Hepatocyte (in vitro differentiated cells): ENCODE results near the gene FAM149B1. TPM values are rescaled to one million over a fixed set of nuclear protein-coding genes. Genes with fewer than 3 reads are reported as not detected.

Experiments used
- DNase-seq: peaks from one replicate; pipeline ENCODE4 v3.0.0-alpha.2; 2016; ENCODE audit warnings: low spot score
- H2AFZ ChIP-seq: fragments of 200-600 bp; sonication (generic); 2 replicates; pipeline ENCODE4 v1.6.0; 2016; ENCODE audit warnings: antibody characterized with exemption, mild to moderate bottlenecking
- H3K27ac ChIP-seq: fragments of 200-600 bp; sonication (generic); 2 replicates; pipeline ENCODE4 v1.5.1; 2016; ENCODE audit warnings: mild to moderate bottlenecking
- H3K27me3 ChIP-seq: fragments of 200-600 bp; sonication (generic); 2 replicates; pipeline ENCODE4 v1.6.1; 2016
- H3K36me3 ChIP-seq: fragments of 200-600 bp; sonication (generic); replicated peaks from 2 replicates; pipeline ENCODE4 v1.5.1; 2016; ENCODE audit warnings: low read depth; ENCODE audit not compliant: insufficient read depth
- H3K4me1 ChIP-seq: fragments of 200-600 bp; sonication (generic); 2 replicates; pipeline ENCODE4 v1.5.1; 2016; ENCODE audit warnings: mild to moderate bottlenecking, moderate library complexity; ENCODE audit not compliant: insufficient read depth
- H3K4me2 ChIP-seq: fragments of 200-600 bp; sonication (generic); 2 replicates; pipeline ENCODE4 v1.6.0; 2016
- H3K4me3 ChIP-seq: fragments of 200-600 bp; sonication (generic); 2 replicates; pipeline ENCODE4 v1.5.1; 2016; ENCODE audit warnings: mild to moderate bottlenecking
- H3K79me2 ChIP-seq: fragments of 200-600 bp; sonication (generic); 2 replicates; pipeline ENCODE4 v1.6.0; 2017; ENCODE audit warnings: mild to moderate bottlenecking
- H3K9me2 ChIP-seq: fragments of 200-600 bp; sonication (generic); replicated peaks from 2 replicates; pipeline ENCODE4 v1.6.0; 2017; ENCODE audit warnings: mild to moderate bottlenecking; ENCODE audit not compliant: insufficient read depth
- H3K9me3 ChIP-seq: fragments of 200-600 bp; sonication (generic); 2 replicates; pipeline ENCODE4 v1.5.1; 2016; ENCODE audit warnings: low read depth, mild to moderate bottlenecking
- H4K20me1 ChIP-seq: fragments of 200-600 bp; sonication (generic); 2 replicates; pipeline ENCODE4 v1.6.0; 2016; ENCODE audit warnings: mild to moderate bottlenecking; ENCODE audit not compliant: insufficient read depth, poor library complexity, severe bottlenecking
- CTCF ChIP-seq: fragments of 200-600 bp; sonication (generic); IDR thresholded peaks from 2 replicates; pipeline ENCODE4 v1.5.1; 2016; ENCODE audit warnings: antibody characterized with exemption, mild to moderate bottlenecking; ENCODE audit not compliant: poor library complexity
- EZH2 ChIP-seq: fragments of 200-600 bp; sonication (generic); IDR thresholded peaks from 2 replicates; pipeline ENCODE4 v1.6.1; 2016; ENCODE audit warnings: antibody characterized with exemption, mild to moderate bottlenecking, borderline replicate concordance
- EZH2phosphoT487 ChIP-seq: fragments of 200-600 bp; sonication (generic); IDR thresholded peaks from one replicate; pipeline ENCODE4 v1.6.1; 2018; ENCODE audit warnings: antibody characterized with exemption, mild to moderate bottlenecking, low read depth, moderate library complexity; ENCODE audit not compliant: unreplicated experiment, severe bottlenecking
- WGBS: methylation state at CpG from one replicate; pipeline ENCODE4 v1.1.6; 2016; ENCODE audit warnings: low lambda C conversion rate; ENCODE audit errors: missing lambda C conversion rate; 5-methylcytosine and 5-hydroxymethylcytosine counted together
- polyA plus RNA-seq: library from polyadenylated mRNA; unstranded; fragments of >200 nt; fragmentation: Nextera tagmentation; extraction: Ambion mirVana; gene quantifications from 2 replicates; pipeline ENCODE4 v1.2.1, GENCODE V29; 2016
- total RNA-seq: library from RNA; depleted of rRNA; stranded (reverse); fragments of >200 nt; gene quantifications from 2 replicates; pipeline ENCODE4 v1.2.3, GENCODE V29; 2014

Gene FAM149B1
- total and polyA plus RNA-seq, 2 experiments from 2014 or later, result 9.8 to 22.7 TPM

- WGBS, result 78% methylated on average over 2 of the region's 2 CpGs
- H3K4me2 ChIP-seq, result no peak overlapping the region
Measured at GRCh38 chr10:73207883-73208282, 40.0 kb downstream of the FAM149B1 start.

GRCh38 chr10:73209705-73210104 lies 41.8 kb downstream of the FAM149B1 start:
- WGBS, result 75% methylated on average over 1 of the region's 1 CpG
- H3K27ac ChIP-seq, result no peak overlapping the region
- H2AFZ ChIP-seq, result no peak overlapping the region
- H3K4me3 ChIP-seq, result no peak overlapping the region
- no peaks in the 10 kb centered on the region for H3K9me3 ChIP-seq
- no peak for DNase-seq
- no peaks in the 10 kb centered on the region for H3K27me3 ChIP-seq
- H3K79me2 ChIP-seq, result no peaks in the 10 kb centered on the region
- H3K36me3 ChIP-seq, result no peaks in the 10 kb centered on the region
- no peak overlapping the region for H3K4me2 ChIP-seq
- no peaks in the 10 kb centered on the region for H4K20me1 ChIP-seq
- no peaks in the 10 kb centered on the region for H3K4me1 ChIP-seq
- TF ChIP-seq EZH2phosphoT487 (no peak), EZH2 (no peak), CTCF (no peak)
- H3K9me2 ChIP-seq, result no peaks in the 10 kb centered on the region

More at GRCh38 chr10:73207883-73208282, 40.0 kb downstream of the FAM149B1 start:
- no peak for DNase-seq
- Histone ChIP-seq H3K27ac (no peak overlapping the region), H2AFZ (no peak overlapping the region), H3K4me1 (no peaks in the 10 kb centered on the region), H3K9me3 (no peaks in the 10 kb centered on the region), H3K79me2 (no peaks in the 10 kb centered on the region), H3K27me3 (no peaks in the 10 kb centered on the region), H3K9me2 (no peaks in the 10 kb centered on the region), H4K20me1 (no peaks in the 10 kb centered on the region), H3K4me3 (no peak overlapping the region), H3K36me3 (no peaks in the 10 kb centered on the region)
- TF ChIP-seq EZH2 (no peak), EZH2phosphoT487 (no peak), CTCF (no peak)

- Histone ChIP-seq H3K4me2 (no peak overlapping the region), H3K9me2 (no peaks in the 10 kb centered on the region), H3K4me3 (no peak overlapping the region), H3K27ac (no peak overlapping the region), H3K4me1 (no peaks in the 10 kb centered on the region), H2AFZ (no peak overlapping the region), H3K79me2 (no peaks in the 10 kb centered on the region), H3K9me3 (no peaks in the 10 kb centered on the region), H3K36me3 (no peaks in the 10 kb centered on the region), H4K20me1 (no peaks in the 10 kb centered on the region), H3K27me3 (no peaks in the 10 kb centered on the region)
- no peak for DNase-seq
- 97% methylated on average over 3 of the region's 3 CpGs for WGBS
- TF ChIP-seq CTCF, result no peak
Measured at GRCh38 chr10:73210395-73211105, 42.6 kb downstream of the FAM149B1 start.
